PFSK-1 (cell line): ENCODE measurements around the gene LIFR.

ENCODE experiments used
- FOXP2 ChIP-seq: optimal IDR thresholded peaks from 2 replicates; pipeline ENCODE3; 2011; ENCODE audit warnings: borderline replicate concordance, control low read depth, inconsistent platforms; ENCODE audit not compliant: insufficient read depth; ENCODE audit errors: extremely low read length, extremely low read depth
- POLR2AphosphoS5 ChIP-seq: IDR thresholded peaks from 2 replicates; pipeline ENCODE4 v1.6.1; 2012; ENCODE audit warnings: low read depth, mild to moderate bottlenecking, control low read depth, low read length, moderate library complexity
- REST ChIP-seq, 2 experiments: IDR thresholded peaks; 2 replicates each; pipeline versions ENCODE4 v1.6.1 to v1.8.0; 2011 to 2012; ENCODE audit warnings: low read depth in 2 of 2, low read length in 2 of 2, control low read depth in 1 of 2, inconsistent platforms in 1 of 2, mild to moderate bottlenecking in 1 of 2, moderate library complexity in 1 of 2; ENCODE audit not compliant: insufficient read depth in 1 of 2
- SIN3A ChIP-seq: IDR thresholded peaks from 2 replicates; pipeline ENCODE4 v1.6.1; 2012; ENCODE audit warnings: mild to moderate bottlenecking, low read length, moderate library complexity, borderline replicate concordance; ENCODE audit not compliant: insufficient read depth
- TAF1 ChIP-seq: IDR thresholded peaks from 2 replicates; pipeline ENCODE4 v1.6.1; 2012; ENCODE audit warnings: low read length, control low read depth, borderline replicate concordance; ENCODE audit not compliant: insufficient read depth

The LIFR gene

GRCh38 chr5:38598296-38598993, 42.0 kb upstream of the LIFR start:
- no peak for TF ChIP-seq FOXP2
- TF ChIP-seq SIN3A = no peak
- no peak for TF ChIP-seq TAF1
- no peak for TF ChIP-seq POLR2AphosphoS5
- TF ChIP-seq REST (IDR thresholded peaks at IDR 0.05; ENCODE audit: insufficient read depth in 1 of 2, low read depth in 2 of 2, low read length in 2 of 2) = no peak

GRCh38 chr5:38596981-38597380, 40.5 kb upstream of the LIFR start:
- TF ChIP-seq TAF1 = no peak
- TF ChIP-seq FOXP2 = no peak
- no peak for TF ChIP-seq REST (IDR thresholded peaks at IDR 0.05; ENCODE audit: insufficient read depth in 1 of 2, low read depth in 2 of 2, low read length in 2 of 2)
- no peak for TF ChIP-seq SIN3A
- no peak for TF ChIP-seq POLR2AphosphoS5

GRCh38 chr5:38595132-38595745, 38.8 kb upstream of the LIFR start:
- no peak for TF ChIP-seq REST (IDR thresholded peaks at IDR 0.05; ENCODE audit: insufficient read depth in 1 of 2, low read depth in 2 of 2, low read length in 2 of 2)

GRCh38 chr5:38593959-38594358, 37.5 kb upstream of the LIFR start:
- TF ChIP-seq SIN3A = no peak
- TF ChIP-seq REST (IDR thresholded peaks at IDR 0.05; ENCODE audit: insufficient read depth in 1 of 2, low read depth in 2 of 2, low read length in 2 of 2) = no peak
- no peak for TF ChIP-seq TAF1
- TF ChIP-seq POLR2AphosphoS5 = no peak
- no peak for TF ChIP-seq FOXP2

- TF ChIP-seq POLR2AphosphoS5 = no peak
Measured at GRCh38 chr5:38591523-38591849, 35.0 kb upstream of the LIFR start.
